ENCODE data around the gene ARHGAP23.

Gene ARHGAP23

DNA sequence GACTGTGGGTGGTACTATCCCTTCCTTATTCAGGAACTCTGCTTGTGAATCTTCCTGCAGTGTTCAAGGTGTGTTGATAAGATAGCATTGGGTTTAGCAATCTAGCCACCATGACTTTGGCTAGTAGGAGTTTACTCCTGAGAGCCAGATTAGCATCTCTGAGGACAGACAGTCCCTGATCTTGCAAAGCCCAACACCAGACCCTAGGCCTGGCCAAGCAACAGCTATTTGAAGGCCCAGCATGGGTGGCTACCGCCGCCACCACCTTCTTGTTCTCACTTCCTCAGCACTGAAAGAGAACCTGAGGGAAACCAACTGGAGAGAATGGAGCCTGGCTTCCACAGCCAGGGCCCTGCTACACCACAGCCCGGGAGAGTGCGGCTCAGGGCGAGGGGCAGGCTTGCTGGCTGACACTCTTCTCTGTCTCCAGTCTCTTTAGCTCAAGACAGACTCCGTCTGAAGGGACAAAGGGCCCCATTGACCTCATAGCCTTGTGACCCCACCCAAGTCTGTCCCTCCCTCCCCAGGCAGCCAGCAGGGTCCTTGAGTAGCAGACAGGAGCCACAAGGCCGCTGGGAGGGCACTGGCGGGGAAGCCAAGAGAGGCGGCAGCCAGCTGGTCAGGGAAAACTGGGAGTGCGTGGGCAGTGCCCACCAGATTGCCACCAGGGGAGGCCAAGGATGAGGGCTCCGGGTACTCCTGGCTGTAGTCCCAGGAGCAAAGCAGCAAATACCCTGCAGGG is 10.9 kb upstream of the ARHGAP23 start:
- H3K4me3 ChIP-seq (ENCODE audit: control insufficient read depth, low read depth, low read length) = no peak overlapping the region
- TF ChIP-seq, protein P1, sequence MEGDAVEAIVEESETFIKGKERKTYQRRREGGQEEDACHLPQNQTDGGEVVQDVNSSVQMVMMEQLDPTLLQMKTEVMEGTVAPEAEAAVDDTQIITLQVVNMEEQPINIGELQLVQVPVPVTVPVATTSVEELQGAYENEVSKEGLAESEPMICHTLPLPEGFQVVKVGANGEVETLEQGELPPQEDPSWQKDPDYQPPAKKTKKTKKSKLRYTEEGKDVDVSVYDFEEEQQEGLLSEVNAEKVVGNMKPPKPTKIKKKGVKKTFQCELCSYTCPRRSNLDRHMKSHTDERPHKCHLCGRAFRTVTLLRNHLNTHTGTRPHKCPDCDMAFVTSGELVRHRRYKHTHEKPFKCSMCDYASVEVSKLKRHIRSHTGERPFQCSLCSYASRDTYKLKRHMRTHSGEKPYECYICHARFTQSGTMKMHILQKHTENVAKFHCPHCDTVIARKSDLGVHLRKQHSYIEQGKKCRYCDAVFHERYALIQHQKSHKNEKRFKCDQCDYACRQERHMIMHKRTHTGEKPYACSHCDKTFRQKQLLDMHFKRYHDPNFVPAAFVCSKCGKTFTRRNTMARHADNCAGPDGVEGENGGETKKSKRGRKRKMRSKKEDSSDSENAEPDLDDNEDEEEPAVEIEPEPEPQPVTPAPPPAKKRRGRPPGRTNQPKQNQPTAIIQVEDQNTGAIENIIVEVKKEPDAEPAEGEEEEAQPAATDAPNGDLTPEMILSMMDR (conservative IDR thresholded peaks at IDR 0.05; ENCODE audit: control insufficient read depth, insufficient read depth, low read depth, low read length) = no peak
- DNase-seq (ENCODE audit: low read depth) = no peak

- TF ChIP-seq, protein P1 (conservative IDR thresholded peaks at IDR 0.05; ENCODE audit: control insufficient read depth, insufficient read depth, low read depth, low read length) = no peak
- H3K4me3 ChIP-seq (ENCODE audit: control insufficient read depth, low read depth, low read length) = no peak overlapping the region
- no peak for DNase-seq (ENCODE audit: low read depth)
These were observed 10.1 kb upstream of the ARHGAP23 start for GRCh38 chr17:38418062-38418692.

GRCh38 chr17:38418693-38419507 is 9.4 kb upstream of the ARHGAP23 start:
- no peak overlapping the region for H3K4me3 ChIP-seq (ENCODE audit: control insufficient read depth, low read depth, low read length)
- DNase-seq (ENCODE audit: low read depth) = no peak
- TF ChIP-seq, protein P1 (conservative IDR thresholded peaks at IDR 0.05; ENCODE audit: control insufficient read depth, insufficient read depth, low read depth, low read length) = no peak

- TF ChIP-seq, protein P1 (conservative IDR thresholded peaks at IDR 0.05; ENCODE audit: control insufficient read depth, insufficient read depth, low read depth, low read length) = no peak
- no peak overlapping the region for H3K4me3 ChIP-seq (ENCODE audit: control insufficient read depth, low read depth, low read length)
- no peak for DNase-seq (ENCODE audit: low read depth)
These were observed 8.7 kb upstream of the ARHGAP23 start for GRCh38 chr17:38419508-38419981.

GRCh38 chr17:38420518-38420917 is 7.7 kb upstream of the ARHGAP23 start:
- H3K4me3 ChIP-seq (ENCODE audit: control insufficient read depth, low read depth, low read length) = no peak overlapping the region
- DNase-seq (ENCODE audit: low read depth) = no peak
- TF ChIP-seq, protein P1 (conservative IDR thresholded peaks at IDR 0.05; ENCODE audit: control insufficient read depth, insufficient read depth, low read depth, low read length) = no peak

DNA sequence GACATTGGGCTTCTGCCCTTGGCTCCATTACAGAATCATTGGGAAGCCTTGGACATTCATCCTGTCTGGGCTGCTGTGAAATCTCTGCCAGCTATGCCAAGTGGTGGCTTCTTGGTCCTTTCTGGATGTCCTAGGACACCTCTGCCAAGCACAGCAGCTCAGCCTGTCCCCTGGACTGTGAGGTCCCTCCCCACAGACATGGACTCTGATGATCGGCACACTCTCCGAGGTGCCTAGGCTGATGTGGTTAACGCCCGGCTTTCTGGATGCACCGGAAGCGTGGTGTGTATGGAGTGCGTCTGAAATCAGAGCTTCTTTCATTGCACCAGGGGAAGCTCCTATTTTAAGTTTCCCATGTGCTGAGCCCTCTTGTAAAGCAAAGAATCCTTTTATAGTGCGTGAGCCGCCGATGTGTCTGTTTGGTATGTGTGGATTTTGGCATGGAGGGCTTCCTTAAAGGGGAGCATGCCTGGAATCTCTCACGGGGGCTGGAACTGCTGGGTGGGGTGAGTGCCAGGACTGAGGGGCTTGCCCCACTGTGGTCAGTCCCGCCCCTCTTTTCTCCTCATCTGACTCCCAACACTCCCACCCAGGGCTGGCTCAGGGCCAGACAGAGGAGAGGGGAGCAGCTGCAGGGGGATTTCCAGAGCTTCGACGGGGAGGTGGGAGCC is 7.0 kb upstream of the ARHGAP23 start:
- DNase-seq (ENCODE audit: low read depth) = peak; percentile 22
- no peak overlapping the region for H3K4me3 ChIP-seq (ENCODE audit: control insufficient read depth, low read depth, low read length)
- TF ChIP-seq, protein P1 (conservative IDR thresholded peaks at IDR 0.05; ENCODE audit: control insufficient read depth, insufficient read depth, low read depth, low read length) = no peak

Measured in fibroblast of mammary gland (primary cell).